Peyer's patch (tissue), 4 donors: ENCODE data around the gene SZT2. TPM values are rescaled to one million over a fixed set of nuclear protein-coding genes. Genes with fewer than 3 reads are reported as not detected.

Experiments used
- DNase-seq, 3 donors: peaks; one replicate each; pipeline ENCODE4 v3.0.0-alpha.2; 2017 to 2019
- H3K27ac ChIP-seq, 4 donors: fragments of 200-600 bp; sonication (generic); one replicate each; pipeline ENCODE4 v1.5.1; 2016 to 2019
- H3K27me3 ChIP-seq, 2 donors: fragments of 200-600 bp; sonication (generic); one replicate each; pipeline ENCODE4 v1.5.1; 2019
- H3K36me3 ChIP-seq, 3 donors: fragments of 200-600 bp; sonication (generic); one replicate each; pipeline ENCODE4 v1.5.1; 2016 to 2019
- H3K4me1 ChIP-seq, 4 donors: fragments of 200-600 bp; sonication (generic); one replicate each; pipeline ENCODE4 v1.5.1; 2016 to 2019
- H3K4me3 ChIP-seq, 4 donors: fragments of 200-600 bp; sonication (generic); 1 replicate in 3 of 4; 2 replicates in 1 of 4; pipeline ENCODE4 v1.5.1; 2016 to 2019; ENCODE audit warnings: mild to moderate bottlenecking in 1 of 4
- H3K9me3 ChIP-seq, 4 donors: fragments of 200-600 bp; sonication (generic); one replicate each; pipeline ENCODE4 v1.5.1; 2016 to 2019; ENCODE audit warnings: mild to moderate bottlenecking in 1 of 4
- POLR2A ChIP-seq, 2 donors: fragments of 450-650 bp; IDR thresholded peaks; one replicate each; pipeline ENCODE4 v1.5.1; 2017; ENCODE audit warnings: antibody characterized with exemption in 2 of 2, mild to moderate bottlenecking in 2 of 2, moderate library complexity in 2 of 2
- total RNA-seq, 4 donors: library from RNA; depleted of rRNA; stranded (reverse); fragments of >200 nt; gene quantifications; one replicate each; pipeline ENCODE4 v1.1.0, GENCODE V29; 2016
- TF ChIP-seq, protein P1 (sequence below), 6 experiments: fragments of 450-650 bp in 4 of 6; fragments of 200-600 bp in 2 of 6; sonication (generic) in 1 of 6; IDR thresholded peaks; one replicate each; pipeline ENCODE4 v1.5.1; 2017 to 2019; ENCODE audit warnings: antibody characterized with exemption in 6 of 6, mild to moderate bottlenecking in 3 of 6, moderate library complexity in 1 of 6

The SZT2 gene
- total RNA-seq, 4 donors from 2014 or later: 76.9 to 129 (median 104) TPM

DNA sequence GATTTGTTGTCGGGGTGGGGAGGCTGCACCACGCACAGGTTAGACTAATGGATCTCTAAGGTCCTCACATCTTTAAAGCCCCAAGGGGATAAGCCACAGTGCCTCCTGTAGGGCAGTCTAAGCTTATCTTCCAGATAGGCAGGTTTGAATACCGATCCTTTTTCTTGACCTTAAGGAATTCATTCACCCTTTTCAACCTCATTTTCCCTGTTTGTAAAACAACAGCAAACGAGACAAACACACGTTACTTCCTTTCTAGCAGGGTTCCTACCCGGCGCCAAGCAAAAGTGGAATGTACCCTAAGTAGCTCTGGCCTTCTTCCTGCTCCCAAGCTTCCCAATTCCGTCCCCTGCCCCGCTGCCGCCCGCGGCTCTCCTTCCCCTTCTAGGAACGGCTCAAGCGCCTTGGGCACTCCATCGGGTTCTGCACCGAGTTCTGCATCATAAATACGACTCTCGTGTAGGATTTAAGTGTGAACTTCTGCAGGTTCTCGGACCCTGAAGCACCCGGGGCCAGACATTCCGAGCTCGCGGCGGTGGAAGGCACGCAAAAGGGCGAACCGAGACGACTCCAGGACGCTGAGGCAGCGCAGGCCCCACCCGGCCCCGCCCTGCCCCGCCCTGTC, 31.5 kb upstream of the SZT2 start:
- peak; percentile 46 to 73 for TF ChIP-seq POLR2A (IDR thresholded peaks at IDR 0.05)
- TF ChIP-seq, protein P1, sequence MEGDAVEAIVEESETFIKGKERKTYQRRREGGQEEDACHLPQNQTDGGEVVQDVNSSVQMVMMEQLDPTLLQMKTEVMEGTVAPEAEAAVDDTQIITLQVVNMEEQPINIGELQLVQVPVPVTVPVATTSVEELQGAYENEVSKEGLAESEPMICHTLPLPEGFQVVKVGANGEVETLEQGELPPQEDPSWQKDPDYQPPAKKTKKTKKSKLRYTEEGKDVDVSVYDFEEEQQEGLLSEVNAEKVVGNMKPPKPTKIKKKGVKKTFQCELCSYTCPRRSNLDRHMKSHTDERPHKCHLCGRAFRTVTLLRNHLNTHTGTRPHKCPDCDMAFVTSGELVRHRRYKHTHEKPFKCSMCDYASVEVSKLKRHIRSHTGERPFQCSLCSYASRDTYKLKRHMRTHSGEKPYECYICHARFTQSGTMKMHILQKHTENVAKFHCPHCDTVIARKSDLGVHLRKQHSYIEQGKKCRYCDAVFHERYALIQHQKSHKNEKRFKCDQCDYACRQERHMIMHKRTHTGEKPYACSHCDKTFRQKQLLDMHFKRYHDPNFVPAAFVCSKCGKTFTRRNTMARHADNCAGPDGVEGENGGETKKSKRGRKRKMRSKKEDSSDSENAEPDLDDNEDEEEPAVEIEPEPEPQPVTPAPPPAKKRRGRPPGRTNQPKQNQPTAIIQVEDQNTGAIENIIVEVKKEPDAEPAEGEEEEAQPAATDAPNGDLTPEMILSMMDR (IDR thresholded peaks at IDR 0.05): peak in 4 of 6 experiments; percentile 25 to 64 (median 58)
- Histone ChIP-seq H3K27me3 (no peaks in the 10 kb centered on the region), H3K4me3 (peak overlapping the region; percentile 53 to 66 (median 62)), H3K9me3 (no peaks in the 10 kb centered on the region), H3K36me3 (peaks cover 0 to 28% (median 0%) of the 10 kb centered on the region in 3 donors), H3K4me1 (peaks cover 5 to 35% (median 6%) of the 10 kb centered on the region in 4 donors), H3K27ac (peak overlapping the region; percentile 83 to 94 (median 94))
- peak in 1 of 3 donors; percentile 17 for DNase-seq

DNA sequence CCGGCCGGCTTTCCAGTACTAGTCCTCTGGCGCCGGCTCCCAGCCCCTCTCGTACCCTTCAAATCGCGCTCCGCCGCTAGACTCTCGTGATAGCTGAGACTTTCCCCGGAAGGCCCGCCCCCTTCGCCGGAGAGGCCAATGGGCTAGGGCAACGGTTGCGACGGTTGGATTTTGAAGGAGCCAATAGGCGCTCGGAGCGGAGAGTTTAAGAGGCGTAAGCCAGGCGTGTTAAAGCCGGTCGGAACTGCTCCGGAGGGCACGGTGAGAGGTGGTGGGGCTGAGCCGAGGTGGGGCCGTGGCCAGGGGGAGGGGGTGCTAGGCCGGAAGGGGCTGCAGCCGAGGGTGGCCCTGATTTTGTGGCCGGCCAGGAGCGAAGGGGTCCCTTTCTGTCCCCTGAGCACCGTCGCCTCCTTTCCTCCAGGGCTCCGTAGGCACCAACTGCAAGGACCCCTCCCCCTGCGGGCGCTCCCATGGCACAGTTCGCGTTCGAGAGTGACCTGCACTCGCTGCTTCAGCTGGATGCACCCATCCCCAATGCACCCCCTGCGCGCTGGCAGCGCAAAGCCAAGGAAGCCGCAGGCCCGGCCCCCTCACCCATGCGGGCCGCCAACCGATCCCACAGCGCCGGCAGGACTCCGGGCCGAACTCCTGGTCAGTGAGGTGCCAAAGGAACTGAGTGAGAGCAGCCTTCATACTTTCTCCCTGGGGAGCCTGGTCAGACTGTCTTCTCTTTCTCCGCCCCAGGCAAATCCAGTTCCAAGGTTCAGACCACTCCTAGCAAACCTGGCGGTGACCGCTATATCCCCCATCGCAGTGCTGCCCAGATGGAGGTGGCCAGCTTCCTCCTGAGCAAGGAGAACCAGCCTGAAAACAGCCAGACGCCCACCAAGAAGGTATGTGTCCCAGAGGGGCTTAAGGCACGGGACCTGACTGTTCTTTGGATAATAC, 30.7 kb upstream of the SZT2 start, which contains the start of gene CDC20:
TSS of gene CDC20 (plus strand) at position 236 of the 948 bp plus-strand sequence. CDS start at position 471, 235 bp downstream.
- Histone ChIP-seq H3K27me3 (no peaks in the 10 kb centered on the region), H3K4me1 (peaks cover 5 to 40% (median 6%) of the 10 kb centered on the region in 4 donors)
- TF ChIP-seq, protein P1 (IDR thresholded peaks at IDR 0.05): no peak
- TF ChIP-seq POLR2A (IDR thresholded peaks at IDR 0.05): no peak

DNA sequence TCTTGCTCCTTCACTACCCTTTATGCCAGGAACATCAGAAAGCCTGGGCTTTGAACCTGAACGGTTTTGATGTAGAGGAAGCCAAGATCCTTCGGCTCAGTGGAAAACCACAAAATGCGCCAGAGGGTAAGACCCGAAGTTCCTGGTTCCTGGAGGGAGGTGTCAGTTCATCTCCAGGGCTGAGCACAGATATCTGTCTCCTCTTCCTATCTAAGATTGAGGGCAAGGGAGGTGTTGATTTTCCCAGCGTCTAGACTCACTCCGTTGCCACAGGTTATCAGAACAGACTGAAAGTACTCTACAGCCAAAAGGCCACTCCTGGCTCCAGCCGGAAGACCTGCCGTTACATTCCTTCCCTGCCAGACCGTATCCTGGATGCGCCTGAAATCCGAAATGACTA, 30.0 kb upstream of the SZT2 start:
- TF ChIP-seq, protein P1 (IDR thresholded peaks at IDR 0.05): no peak
- TF ChIP-seq POLR2A (IDR thresholded peaks at IDR 0.05): no peak
- Histone ChIP-seq H3K36me3 (peaks cover 0 to 43% (median 0%) of the 10 kb centered on the region in 3 donors), H3K4me3 (peak overlapping the region in 1 of 4 donors; percentile 60), H3K27ac (peak overlapping the region in 3 of 4 donors; percentile 93 to 94 (median 94)), H3K9me3 (no peaks in the 10 kb centered on the region), H3K27me3 (no peaks in the 10 kb centered on the region), H3K4me1 (peaks cover 5 to 40% (median 6%) of the 10 kb centered on the region in 4 donors)
- no peak for DNase-seq

More for the DNA sequence above, 30.7 kb upstream of the SZT2 start, which contains the start of gene CDC20:
- DNase-seq: peak; percentile 99 to 100 (median 99)
- Histone ChIP-seq H3K9me3 (no peaks in the 10 kb centered on the region), H3K4me3 (peak within 1 kb of the TSS; percentile 53 to 66 (median 62)), H3K27ac (peak within 1 kb of the TSS; percentile 83 to 94 (median 94)), H3K36me3 (peaks cover 0 to 36% (median 0%) of the 10 kb centered on the region in 3 donors)

DNA sequence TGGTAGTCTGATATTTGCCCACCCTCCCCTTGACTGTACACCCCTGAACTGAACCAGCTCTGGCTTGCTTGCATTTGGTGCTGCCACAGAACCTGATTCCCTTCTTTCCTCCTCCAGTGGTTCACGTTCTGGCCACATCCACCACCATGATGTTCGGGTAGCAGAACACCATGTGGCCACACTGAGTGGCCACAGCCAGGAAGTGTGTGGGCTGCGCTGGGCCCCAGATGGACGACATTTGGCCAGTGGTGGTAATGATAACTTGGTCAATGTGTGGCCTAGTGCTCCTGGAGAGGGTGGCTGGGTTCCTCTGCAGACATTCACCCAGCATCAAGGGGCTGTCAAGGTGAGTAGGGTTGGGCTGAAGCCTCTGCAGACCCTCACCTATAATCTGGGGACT, 29.1 kb upstream of the SZT2 start:
- Histone ChIP-seq H3K27ac (no peak overlapping the region), H3K27me3 (no peaks in the 10 kb centered on the region), H3K9me3 (no peaks in the 10 kb centered on the region), H3K4me3 (no peak overlapping the region), H3K36me3 (peaks cover 0 to 50% (median 0%) of the 10 kb centered on the region in 3 donors), H3K4me1 (peaks cover 5 to 43% (median 6%) of the 10 kb centered on the region in 4 donors)
- TF ChIP-seq, protein P1 (IDR thresholded peaks at IDR 0.05): no peak
- TF ChIP-seq POLR2A (IDR thresholded peaks at IDR 0.05): no peak
- no peak for DNase-seq

DNA sequence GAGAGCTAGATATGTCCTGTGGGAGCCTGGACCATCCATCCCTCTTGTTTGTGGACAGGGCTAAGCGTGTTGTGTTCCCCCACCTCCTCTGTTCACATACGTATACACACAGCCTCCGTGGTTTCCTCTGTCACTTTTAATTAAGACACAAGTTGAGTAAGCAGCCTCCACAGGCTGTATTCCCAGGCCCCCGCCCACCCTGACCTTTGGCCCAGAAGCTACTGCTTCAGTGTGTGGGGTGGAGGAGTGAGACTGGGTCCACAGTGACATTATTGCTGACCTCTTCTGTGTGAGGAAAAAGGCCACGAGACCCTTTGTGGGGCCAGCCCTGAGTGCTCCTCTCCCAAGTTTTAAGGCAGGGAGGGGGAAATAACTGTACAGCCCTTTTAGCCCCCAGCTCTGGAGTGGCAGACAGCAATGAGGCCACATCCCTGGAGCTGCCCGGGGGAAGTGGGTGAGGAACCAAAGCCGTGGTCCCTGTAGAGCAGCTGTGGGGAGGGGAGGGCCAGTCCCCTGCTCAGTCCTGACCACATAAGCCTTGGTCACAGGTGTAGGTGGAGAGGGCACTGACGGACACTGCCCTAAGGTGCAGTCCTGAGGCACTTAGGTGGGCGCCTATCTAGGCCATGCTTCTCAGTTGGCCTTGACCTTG, 26.3 kb upstream of the SZT2 start:
- Histone ChIP-seq H3K27me3 (no peaks in the 10 kb centered on the region), H3K9me3 (no peaks in the 10 kb centered on the region), H3K36me3 (peaks cover 0 to 50% (median 0%) of the 10 kb centered on the region in 3 donors), H3K4me3 (no peak overlapping the region), H3K27ac (peak overlapping the region in 2 of 4 donors; percentile 15 to 82), H3K4me1 (peaks cover 4 to 48% (median 12%) of the 10 kb centered on the region in 4 donors)
- peak in 1 of 2 donors; percentile 19 for TF ChIP-seq POLR2A (IDR thresholded peaks at IDR 0.05)
- TF ChIP-seq, protein P1 (IDR thresholded peaks at IDR 0.05): no peak
- DNase-seq: peak in 2 of 3 donors; percentile 73 to 80
